Activated CD4-positive, alpha-beta T cell treated with anti-CD3 and anti-CD28 coated beads, Interleukin-2, amount 50 U/mL, for 1 hour (primary cell): ENCODE results near the gene WASHC2A.
"Not testable (repeated sequence)": the region's sequence is repeated elsewhere in the genome, so short reads cannot be mapped to it uniquely, and the experiment has no call there.

Experiments used
- DNase-seq: peaks from one replicate; pipeline ENCODE4 v3.0.0-alpha.2; 2020

Gene WASHC2A

DNA sequence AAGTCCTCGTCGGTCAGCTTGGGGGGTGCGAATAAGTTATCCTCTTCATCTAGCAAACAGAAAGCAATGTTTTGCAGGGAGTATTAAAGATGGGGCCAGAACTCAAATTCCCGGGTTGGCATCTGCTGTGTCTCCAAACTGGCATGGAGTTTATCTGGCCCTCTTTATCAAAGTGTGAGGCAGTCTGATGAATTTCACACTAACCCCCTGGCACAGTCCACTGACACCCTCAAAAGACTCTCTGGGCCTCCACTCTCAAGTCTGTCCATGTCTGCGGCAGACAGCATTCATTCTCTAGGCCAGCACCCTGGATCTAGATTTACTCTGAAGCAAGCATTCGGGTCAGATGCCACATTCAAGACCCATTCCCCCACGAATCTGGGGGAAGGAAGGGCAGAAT lies 6.2 kb upstream of the WASHC2A start:
- DNase-seq, result not testable (repeated sequence)

DNA sequence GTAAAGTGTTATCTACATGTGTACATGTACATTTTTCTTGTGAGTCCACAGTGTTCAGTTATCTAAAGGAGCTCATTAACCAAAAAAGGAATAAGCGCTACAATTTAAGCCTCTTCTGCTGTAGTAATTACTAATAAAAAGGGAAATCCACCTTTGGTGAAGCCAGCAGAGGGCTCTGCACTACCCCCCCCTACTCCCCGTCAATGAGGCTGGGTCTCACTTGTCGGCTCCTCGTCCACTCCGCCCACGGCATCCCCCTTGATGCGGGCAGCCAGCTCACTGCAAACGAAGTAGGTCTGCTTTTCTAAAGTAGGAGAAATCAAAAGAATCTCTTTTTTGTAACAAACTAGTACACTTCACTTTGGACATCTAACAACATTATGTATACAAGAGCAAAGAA lies 4.7 kb upstream of the WASHC2A start:
- DNase-seq, result no peak

DNA sequence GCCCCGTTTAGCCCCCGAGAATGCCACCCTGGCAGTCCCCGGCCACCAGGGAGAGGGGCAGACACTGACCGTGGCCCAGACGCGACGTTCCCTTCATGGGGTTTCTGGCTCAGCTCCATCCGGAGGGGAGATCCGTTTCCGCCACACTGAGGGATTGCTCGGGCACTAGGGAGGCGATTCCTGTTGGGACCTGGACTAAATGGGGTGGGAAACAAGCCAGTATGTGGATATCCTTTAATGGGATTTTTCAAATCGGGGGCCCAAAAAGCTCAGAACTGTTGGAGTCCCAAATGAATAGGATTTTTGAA lies 552 bp downstream of the WASHC2A start:
- DNase-seq, result not testable (repeated sequence)

DNA sequence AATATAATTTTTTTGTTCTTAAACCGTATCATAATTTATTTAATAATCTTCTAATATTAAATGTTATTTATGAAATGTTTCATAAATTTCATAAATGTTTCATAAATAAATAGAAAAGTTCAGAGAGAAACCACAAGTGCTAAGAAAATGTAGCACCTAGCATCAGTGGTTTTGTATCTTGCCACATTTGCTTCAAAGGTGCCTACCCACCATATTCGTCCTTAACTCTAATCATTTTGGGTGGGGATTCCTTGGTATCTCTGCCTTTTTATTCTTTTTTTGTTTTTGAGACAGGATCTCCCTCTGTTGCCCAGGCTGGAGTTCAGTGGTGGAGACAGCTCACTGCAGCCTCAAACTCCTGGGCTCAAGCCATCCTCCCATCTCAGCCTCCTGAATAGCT lies 7.4 kb downstream of the WASHC2A start:
- not testable (repeated sequence) for DNase-seq

DNA sequence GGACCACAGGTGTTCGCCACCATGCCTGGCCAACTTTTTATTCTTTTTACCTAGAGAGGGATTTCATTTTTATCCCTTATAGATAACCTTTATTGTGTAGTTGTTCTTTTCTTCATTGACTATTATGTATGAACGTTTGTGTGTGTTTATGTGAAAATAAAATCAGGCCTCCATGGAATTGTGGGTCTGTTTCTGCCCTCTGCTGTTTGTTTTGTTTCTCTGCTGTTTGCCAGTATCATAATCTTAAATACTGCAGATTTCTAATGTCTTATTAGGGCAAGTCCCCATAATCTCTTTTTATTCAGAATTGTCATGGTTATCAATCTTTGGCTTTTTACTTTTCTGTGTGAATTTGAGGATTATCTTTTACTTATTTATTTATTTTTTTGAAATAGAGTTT lies 7.8 kb downstream of the WASHC2A start:
- DNase-seq, result not testable (repeated sequence)

DNA sequence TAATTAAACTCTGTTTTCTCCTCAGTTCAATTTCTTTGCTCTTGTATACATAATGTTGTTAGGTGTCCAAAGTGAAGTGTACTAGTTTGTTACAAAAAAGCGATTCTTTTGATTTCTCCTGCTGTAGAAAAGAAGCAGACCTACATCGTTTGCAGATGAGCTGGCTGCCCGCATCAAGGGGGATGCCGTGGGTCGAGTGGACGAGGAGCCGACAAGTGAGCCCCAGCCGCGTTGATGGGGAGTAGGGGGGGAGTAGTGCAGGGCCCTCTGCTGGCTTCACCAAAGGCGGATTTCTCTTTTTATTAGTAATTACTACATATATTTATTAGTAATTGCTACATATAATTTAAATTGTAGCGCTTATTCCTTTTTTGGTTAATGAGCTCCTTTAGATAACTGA lies 23.6 kb downstream of the WASHC2A start:
- not testable (repeated sequence) for DNase-seq

DNA sequence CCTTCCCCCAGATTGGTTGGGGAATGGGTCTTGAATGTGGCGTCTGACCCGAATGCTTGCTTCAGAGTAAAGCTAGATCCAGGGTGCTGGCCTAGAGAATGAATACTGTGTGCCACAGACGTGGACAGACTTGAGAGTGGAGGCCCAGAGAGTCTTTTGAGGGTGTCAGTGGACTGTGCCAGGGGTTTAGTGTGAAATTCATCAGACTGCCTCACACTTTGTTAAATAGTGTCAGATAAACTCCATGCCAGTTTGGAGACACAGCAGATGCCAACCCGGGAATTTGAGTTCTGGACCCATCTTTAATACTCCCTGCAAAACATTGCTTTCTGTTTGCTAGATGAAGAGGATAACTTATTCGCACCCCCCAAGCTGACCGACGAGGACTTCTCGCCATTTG lies 25.2 kb downstream of the WASHC2A start:
- DNase-seq, result not testable (repeated sequence)

DNA sequence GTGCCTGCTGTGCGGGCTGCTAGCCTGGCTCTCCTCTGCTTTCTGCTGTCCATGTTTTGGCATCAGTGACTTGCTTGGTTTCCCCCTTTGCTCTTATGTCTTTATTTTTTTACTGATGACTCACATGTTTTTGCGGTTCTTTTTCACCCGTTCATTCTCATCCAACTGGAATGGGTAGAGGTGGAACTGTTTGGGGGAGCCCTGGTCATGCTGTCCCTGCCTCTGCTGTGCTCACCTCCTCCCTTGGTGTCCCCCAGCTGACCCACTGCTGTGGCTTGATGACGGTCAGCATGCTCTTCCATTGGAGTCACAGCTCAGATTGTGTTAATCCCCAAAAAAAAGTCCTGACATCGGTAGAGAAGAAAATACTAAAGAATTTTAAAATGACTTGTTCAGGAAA lies 26.9 kb downstream of the WASHC2A start:
- not testable (repeated sequence) for DNase-seq

DNA sequence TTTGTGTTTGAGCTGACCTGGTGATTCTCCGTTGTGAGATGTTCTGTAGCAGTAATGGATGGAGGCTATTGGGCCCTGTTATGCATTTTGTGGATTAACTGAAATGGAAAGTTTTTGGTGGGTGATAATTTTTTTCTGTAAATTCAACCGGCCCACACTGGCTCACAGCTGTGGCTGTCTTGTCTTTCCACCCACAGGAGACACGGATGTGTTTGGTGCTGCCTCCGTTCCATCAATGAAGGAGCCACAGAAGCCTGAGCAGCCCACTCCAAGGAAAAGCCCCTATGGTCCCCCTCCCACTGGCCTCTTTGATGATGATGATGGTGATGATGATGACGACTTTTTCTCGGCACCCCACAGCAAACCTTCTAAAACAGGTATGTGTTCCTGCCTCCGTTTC lies 27.6 kb downstream of the WASHC2A start:
- DNase-seq, result not testable (repeated sequence)

DNA sequence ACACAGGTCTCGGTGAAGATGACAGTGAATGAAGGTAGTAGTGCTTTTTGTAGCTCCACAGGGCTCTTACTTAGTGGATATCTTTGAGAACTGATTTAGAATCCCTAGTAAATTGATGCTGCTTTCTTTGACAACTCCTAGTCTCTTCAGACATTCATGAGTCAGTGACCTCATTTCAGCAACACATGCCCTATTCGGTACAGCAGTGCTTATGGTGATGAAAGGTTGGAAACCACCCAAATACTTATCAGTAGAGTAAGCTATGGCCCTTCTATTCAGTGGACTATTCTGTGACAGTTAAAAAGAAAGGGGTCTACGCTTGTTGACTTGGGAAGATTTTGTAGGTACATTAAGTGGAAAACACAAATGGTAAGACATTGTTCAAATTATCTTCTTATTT lies 29.0 kb downstream of the WASHC2A start:
- DNase-seq, result not testable (repeated sequence)

DNA sequence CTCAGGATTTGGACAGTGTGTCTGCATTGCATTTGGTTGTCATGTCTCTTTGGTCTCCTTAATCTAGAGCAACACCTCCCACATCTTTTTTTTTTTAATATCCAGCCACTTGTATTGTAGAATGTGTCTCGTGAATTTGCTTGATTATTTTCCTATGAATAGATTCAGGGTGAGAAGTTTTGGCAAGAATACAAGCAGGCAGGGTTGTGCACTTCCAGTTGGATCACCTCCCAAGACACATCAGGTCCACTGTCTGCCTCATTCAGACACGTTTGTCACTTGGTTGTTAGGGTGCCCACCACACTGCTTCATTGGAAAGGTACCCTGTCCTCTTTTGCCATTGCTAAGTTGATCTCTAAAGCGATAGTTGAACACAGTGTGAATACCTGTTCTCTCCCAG lies 30.9 kb downstream of the WASHC2A start:
- not testable (repeated sequence) for DNase-seq

DNA sequence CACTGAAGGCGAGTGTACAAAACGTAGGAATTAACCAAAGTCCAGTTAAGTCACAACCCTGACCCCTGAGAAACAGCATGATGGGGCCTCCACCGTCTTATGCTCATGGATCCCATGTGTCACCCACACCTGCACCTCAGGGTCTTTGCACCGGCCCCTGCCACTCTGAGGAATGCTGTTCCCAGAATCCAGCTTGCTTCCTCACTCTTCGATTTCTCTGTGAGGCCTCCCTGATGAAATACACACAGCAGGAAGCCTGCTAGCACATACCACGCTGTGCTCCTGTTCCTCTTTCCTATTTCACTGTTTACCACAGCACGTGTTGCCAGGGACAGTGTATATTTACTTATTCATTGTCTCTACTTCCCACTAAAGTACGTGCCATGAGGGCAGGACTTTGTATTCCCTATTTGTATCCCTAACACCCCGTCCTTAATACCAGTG lies 33.4 kb downstream of the WASHC2A start:
- not testable (repeated sequence) for DNase-seq

DNA sequence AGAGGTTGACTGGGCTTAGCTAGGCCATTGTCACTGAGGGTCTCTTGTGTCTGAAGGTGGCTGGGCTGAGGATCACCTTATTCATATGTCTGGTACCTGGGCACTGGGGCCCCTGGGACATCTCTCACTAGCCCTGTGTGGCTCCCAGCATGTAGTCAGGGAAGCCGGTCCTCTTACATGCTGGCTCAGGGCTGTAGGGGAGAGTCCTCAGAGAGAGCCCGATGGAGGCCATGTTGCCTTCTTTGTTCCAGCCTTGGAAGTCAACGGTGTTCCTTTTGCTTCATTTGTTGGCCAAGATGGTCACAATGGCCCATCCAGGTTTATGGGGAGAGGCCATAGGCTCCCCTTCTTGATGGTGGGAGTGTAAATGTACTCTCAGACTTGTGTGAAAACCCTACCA lies 34.0 kb downstream of the WASHC2A start:
- DNase-seq, result not testable (repeated sequence)

DNA sequence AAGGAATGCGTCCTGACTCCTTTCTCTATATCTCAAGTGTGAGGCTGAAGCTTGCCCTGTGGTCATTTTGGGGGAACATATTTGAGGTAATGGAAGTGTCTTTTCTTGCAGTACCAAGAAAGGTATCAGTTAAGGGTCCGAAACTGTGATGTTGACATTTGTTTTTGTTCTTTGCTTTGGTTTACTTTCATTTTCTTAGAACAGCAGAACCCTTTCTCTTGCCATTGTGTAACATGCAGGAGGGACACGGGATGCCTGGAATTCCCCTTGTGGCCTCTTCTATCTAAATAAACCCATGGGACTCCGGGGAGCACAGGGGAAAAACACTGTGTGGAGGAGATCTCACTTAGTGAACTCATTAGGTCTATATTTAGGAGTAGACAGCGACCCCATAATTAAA lies 34.5 kb downstream of the WASHC2A start:
- not testable (repeated sequence) for DNase-seq

DNA sequence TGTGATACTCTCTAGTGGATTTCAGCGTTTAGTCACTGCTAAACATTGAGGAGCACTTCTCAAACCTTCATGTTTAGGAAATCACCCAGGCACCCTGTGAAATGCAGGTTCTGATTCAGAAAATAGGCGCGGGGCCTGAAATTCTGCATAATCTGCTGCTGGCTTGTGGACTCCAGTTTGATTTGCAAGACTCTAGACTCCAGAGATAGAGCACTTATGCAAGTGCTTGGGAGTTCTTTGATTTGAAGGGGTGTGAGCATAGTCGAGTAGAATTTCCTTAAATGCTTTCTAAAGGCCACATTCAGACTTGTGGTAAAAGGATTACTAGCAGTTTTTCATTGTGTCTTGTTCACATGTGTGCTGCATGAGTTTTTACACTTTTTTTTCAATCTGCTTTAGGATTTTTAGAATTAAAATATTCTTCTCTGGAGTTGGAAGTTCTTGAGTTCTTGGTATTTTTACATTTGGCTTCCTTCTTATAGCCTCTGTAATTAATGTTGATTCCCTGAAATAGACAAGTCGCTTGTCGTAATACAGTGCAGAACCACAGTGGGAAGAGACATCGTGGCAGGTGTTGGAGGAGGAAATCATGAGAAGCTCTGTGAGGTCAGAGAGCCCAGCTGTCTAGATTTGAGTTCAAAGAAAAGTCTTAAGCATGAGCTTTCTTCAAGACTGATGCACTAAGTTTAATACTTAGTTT lies 41.4 kb downstream of the WASHC2A start:
- DNase-seq, result not testable (repeated sequence)

DNA sequence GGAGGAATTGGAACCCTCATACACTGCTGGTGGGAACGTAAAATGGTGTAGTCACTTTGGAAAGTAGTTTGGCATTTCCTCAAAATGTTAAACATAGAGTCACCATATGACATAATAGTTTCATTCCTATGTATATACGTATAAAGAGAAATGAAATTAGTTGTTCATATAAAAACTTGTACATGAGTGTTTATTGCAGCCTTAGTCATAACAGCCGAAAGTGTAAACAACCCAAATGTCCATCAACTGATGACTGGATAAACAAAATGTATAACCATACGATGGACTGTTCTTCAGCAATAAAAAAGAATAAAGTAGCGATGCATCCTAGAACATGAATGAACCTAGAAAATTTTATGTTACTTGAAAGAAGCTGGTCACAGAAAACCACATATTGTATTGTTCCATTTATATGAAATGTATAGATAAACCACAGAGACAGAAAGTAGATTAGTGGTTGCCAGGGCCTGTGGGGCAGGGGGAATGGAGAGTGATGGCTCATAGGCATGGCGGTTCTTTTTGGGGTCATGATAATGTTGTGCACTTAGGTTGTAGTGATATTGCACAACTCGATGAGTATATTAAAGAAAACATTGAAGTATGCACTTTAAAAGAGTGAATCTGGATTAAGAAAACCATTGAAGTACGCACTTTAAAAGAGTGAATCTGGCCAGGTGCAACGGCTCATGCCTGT lies 44.8 kb downstream of the WASHC2A start:
- DNase-seq, result not testable (repeated sequence)

DNA sequence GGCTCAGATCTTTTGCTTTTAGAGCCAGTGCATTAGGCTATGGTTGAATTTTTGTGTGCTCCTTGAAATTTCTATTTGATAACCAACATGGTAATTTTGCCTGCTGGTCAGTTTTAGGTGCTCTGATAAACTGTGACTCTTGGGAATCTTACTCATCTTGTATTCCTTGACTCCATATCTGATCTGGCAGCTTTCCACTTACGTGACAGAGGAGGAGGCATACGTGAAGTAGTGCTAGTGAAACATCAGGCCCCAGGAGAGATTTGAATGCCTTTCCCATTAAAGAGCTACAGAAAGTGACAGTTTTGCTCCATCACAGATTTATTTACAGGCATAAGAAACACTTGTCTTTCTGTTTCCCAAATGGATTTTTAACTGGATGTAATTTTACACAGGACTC lies 59.0 kb downstream of the WASHC2A start:
- not testable (repeated sequence) for DNase-seq

DNA sequence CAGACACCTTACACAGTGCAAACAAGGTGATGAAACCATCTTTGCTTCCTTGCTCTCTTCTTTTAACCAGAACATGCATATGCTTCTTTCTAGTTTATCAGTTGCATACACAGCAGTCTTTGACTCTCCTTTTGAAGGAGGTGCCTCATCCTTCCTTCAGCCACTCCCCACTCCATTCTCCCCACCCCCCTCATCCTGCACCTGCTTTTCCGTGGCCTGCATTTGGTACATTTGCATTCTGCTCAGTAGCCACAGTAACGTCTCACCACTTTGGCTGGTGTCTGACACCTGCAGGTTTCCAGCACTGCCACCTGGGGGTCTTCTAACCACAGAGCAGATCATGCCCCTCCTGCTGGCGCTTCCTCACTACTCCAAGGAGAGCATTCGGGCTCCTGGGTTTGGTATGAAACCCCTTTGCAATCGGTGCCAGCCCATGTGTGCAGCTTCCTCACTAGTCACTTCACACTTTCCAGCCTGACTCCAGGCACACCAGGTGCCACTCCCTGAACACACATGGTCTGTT lies 60.1 kb downstream of the WASHC2A start:
- DNase-seq, result not testable (repeated sequence)

DNA sequence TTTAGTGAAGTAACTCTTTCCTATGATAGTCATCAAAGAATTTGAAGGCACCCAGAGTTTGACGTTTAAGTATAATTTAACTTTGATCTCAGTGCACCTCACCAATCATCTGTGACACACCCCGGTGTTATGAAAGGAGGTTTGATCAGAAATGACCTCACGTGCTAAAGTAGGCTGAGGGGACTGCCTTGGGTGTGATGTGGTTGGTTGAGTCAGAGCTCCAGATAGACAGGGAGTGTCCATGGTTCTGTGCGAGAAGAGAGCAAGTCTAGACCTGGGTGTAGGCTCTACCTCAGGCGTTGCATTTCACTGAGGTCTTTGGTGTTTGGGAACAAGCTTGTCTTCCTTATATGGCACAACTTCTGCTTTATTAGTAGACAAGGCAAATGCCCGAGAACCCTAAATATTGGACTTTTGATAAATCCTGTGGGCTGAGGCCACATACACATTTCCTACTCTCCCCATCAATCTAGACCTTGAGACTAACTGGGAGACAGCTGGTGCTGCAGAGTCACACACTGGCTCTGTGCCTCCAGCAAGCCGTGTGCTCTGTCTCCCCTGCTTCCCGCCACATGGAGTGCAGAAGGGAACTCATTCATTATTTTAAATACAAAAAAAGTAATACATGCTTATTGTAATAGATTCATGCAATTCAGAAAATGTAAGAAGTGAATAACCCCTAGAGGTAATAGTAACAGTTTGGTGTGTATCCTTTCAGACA lies 63.7 kb downstream of the WASHC2A start:
- DNase-seq, result not testable (repeated sequence)

DNA sequence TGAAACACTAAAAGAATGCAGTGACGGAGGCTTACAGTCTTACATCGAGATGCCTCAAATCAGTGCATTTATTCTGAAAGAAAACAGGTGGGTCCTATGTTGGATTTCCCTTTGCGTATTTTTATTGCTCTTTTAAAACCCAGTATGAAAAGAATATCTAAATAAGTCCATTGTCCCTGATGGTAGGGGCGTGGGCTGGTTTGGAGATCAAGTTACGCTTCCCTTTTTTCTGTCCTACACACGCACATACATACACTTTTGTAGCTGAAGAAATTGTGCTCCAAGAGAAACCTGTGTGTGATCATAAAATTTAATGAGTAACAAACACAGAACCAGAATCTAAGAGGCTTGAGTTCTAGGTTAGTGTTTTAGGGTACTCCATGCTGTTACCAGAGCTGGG lies 64.6 kb downstream of the WASHC2A start:
- DNase-seq, result not testable (repeated sequence)

DNA sequence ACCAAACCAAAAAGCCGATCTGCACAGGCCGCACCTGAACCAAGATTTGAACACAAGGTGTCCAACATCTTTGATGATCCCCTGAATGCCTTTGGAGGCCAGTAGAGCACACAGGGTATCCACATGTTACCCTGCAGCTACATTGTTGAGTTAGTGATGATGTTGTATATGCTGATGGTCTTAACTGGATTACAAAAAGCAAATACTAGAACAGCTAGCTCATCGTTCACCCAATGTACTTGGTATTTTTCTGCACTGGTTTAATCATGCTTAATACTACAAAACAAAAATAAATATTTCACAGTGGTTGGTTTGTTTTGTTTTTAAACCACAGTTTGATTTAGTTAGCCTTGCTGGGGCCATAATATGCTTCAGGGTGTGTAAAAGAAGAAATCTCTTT lies 65.1 kb downstream of the WASHC2A start:
- DNase-seq, result not testable (repeated sequence)

DNA sequence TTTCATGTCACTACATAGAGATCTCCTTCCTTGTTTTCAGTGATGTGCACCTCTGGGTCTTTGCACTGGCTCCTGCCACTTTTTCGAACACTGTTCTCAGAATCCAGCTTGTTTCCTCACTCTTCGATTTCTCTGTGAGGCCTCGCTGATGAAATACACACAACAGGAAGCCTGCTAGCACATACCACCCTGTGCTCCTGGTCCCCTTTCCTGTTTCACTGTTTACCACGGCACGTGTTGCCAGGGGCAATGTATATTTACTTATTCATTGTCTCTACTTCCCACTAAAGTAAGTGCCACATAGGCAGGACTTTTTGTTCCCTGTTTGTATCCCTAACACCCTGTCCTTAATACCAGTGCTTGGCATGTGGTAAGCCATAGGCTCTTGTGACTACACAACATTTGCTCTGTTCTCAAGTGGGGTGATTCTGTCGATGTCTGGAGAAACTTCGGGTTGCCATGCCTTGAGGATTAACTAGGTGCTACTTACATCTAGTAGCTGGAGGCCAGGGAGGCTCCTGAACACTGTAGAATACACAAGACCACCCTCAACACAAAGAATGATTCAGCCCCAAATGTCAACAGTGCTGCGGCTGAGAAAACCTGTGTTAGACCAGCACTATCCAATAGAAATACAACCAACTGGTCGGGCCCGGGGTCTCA lies 75.9 kb downstream of the WASHC2A start:
- DNase-seq, result not testable (repeated sequence)

DNA sequence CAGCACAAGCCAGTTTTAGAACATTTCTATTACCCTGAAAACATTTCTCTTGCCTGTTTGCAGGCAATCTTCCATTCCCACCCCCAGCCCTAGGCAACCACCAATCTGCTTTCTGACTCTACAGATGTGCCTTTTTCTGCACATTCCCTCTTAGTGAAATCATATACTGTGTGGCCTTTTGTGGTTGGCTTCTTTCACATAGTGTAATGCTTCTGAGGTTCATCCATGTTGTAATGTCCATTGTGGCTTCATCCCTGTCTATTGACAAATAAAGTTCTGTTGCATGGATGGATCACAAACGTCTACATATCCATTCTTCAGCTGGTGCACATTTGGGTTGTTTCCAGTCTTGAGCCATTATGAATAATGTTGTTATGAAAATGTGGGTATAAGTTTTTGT lies 77.8 kb downstream of the WASHC2A start:
- DNase-seq, result not testable (repeated sequence)
